ENCODE data around the gene CCR3. TPM values are rescaled to one million over a fixed set of nuclear protein-coding genes. Genes with fewer than 3 reads are reported as not detected.

The CCR3 gene
- total and polyA plus RNA-seq, 7 donors, result 0.04 to 0.69 TPM; not detected in 5

DNA sequence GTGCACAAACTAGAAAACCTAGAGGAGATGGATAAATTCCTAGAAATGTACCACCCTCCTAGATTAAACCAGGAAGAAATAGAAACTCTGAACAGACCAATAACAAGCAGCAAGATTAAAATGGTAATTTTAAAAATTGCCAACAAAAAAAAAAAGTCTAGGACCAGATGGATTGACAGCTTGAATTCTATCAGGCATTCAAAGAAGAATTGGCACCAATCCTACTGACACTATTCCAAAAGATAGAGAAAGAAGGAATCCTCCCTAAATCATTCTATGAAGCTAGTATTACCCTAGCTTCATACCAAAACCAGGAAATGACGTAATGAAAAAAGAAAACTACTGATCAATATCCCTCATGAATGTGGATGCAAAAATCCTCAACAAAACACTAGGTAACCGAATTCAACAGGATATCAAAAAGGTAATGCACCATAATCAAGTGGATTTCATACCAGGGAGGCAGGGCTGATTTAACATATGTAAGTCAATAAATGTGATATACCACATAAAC, 24.0 kb upstream of the CCR3 start:
- TF ChIP-seq EP300 (IDR thresholded peaks at IDR 0.05), result no peak
- TF ChIP-seq, protein P1, sequence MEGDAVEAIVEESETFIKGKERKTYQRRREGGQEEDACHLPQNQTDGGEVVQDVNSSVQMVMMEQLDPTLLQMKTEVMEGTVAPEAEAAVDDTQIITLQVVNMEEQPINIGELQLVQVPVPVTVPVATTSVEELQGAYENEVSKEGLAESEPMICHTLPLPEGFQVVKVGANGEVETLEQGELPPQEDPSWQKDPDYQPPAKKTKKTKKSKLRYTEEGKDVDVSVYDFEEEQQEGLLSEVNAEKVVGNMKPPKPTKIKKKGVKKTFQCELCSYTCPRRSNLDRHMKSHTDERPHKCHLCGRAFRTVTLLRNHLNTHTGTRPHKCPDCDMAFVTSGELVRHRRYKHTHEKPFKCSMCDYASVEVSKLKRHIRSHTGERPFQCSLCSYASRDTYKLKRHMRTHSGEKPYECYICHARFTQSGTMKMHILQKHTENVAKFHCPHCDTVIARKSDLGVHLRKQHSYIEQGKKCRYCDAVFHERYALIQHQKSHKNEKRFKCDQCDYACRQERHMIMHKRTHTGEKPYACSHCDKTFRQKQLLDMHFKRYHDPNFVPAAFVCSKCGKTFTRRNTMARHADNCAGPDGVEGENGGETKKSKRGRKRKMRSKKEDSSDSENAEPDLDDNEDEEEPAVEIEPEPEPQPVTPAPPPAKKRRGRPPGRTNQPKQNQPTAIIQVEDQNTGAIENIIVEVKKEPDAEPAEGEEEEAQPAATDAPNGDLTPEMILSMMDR (IDR thresholded peaks at IDR 0.05), result no peak
- TF ChIP-seq POLR2AphosphoS5 (IDR thresholded peaks at IDR 0.05), result no peak
- no peak for TF ChIP-seq POLR2A (IDR thresholded peaks at IDR 0.05)
- 74 to 92% methylated on average over 2 of the region's 2 CpGs for WGBS, 2 donors
- DNase-seq, result no peak
- Histone ChIP-seq H3K27ac (no peak overlapping the region), H3K36me3 (no peaks in the 10 kb centered on the region), H3K4me1 (no peaks in the 10 kb centered on the region), H3K9me3 (no peaks in the 10 kb centered on the region), H3K4me3 (no peak overlapping the region), H3K27me3 (peaks cover 0 to 5% (median 0%) of the 10 kb centered on the region in 3 donors)
- intact Hi-C loops (cut with DNase I), result no loop called here

DNA sequence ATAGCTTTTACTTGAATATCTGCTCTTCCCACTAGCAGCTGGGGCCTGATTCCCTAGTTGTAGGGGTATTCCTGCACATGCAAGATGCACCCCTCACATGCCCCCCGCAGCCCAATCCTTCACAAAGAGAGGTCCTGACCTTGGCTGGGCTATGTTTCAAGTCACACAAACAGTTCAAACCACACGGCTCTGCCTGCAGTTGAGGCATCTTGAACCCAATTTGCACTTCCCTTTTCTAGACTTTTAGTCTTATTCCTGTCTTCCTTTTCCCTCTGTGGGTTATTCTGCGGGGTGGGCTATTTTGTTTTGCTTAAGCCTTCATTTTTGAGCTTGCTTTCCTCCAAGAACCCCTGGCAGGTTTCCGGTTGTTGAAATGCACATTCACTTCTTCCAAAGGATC, 20.9 kb upstream of the CCR3 start:
- Histone ChIP-seq H3K9me3 (no peaks in the 10 kb centered on the region), H3K36me3 (no peaks in the 10 kb centered on the region), H3K4me1 (no peaks in the 10 kb centered on the region), H3K4me3 (no peak overlapping the region), H3K27ac (no peak overlapping the region), H3K27me3 (no peaks in the 10 kb centered on the region)
- TF ChIP-seq, protein P1 (IDR thresholded peaks at IDR 0.05), result no peak
- TF ChIP-seq POLR2A (IDR thresholded peaks at IDR 0.05) (no peak), POLR2AphosphoS5 (IDR thresholded peaks at IDR 0.05) (no peak), EP300 (IDR thresholded peaks at IDR 0.05) (no peak)
- intact Hi-C loops (cut with DNase I), result no loop called here
- 31 to 55% methylated on average over 4 of the region's 4 CpGs for WGBS, 2 donors
- DNase-seq, result no peak

DNA sequence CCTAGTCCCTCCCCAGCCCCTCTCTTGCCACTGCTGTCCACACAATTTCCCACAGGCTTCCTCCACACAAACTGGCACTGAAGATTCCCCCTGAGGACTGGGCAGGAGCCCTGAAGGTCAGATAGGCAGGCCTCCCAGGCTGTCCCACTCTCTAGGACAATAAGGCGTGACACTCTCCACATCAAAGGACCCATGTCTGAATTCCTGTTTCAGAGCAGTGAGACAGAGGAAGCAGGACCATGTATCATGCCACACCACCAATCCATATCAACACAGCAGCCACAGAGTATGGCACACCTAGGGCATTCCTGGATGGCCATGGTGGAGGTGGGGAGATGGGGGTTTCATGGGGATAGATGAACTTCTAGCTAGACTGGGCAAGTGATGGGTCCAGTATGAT, 20.3 kb upstream of the CCR3 start:
- TF ChIP-seq, protein P1 (IDR thresholded peaks at IDR 0.05), result no peak
- no peak for TF ChIP-seq POLR2AphosphoS5 (IDR thresholded peaks at IDR 0.05)
- TF ChIP-seq EP300 (IDR thresholded peaks at IDR 0.05), result no peak
- no peak for TF ChIP-seq POLR2A (IDR thresholded peaks at IDR 0.05)
- H3K4me3 ChIP-seq, result no peak overlapping the region
- H3K4me1 ChIP-seq, result no peaks in the 10 kb centered on the region
- H3K27ac ChIP-seq, result no peak overlapping the region
- H3K27me3 ChIP-seq, result no peaks in the 10 kb centered on the region
- H3K9me3 ChIP-seq, result no peaks in the 10 kb centered on the region
- H3K36me3 ChIP-seq, result no peaks in the 10 kb centered on the region
- WGBS, 2 donors, result 69 to 86% methylated on average over 1 of the region's 1 CpG
- DNase-seq, result no peak
- intact Hi-C loops (cut with DNase I), result no loop called here

DNA sequence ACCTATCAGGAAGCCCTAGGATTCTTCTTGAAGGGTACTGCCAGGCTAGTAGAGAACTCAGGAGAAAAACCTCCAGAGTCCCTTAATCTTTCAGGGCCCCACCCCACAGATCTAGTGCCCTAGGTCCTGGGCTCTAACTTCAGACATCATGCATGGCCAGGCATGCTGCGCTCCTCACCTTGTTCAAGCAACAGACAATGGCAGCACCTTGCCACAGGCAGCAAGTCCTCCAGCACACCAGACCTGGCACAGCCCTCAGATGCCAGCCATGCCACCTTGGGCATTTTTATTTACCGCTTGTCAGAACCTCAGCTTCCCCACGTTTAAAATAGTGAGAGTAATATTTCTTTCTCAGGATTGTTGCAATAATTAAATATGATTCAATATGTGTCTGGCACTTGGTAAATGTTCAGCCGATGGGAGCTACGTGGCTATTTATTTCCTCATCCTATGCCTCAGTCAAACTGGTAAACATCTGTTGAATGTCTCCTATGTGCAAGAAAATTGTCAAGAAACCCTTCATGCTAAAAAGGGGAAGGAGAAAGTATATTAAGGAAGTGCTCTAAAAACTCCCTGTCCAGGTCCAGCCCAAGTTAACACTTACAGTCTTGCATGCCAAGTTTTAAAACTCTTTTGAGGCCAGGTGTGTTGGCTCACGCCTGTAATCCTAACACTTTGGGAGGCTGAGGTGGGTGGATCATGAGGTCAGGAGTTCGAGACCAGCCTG, 19.7 kb upstream of the CCR3 start:
- no peaks in the 10 kb centered on the region for H3K36me3 ChIP-seq
- no peak for DNase-seq
- no peaks in the 10 kb centered on the region for H3K27me3 ChIP-seq
- no peaks in the 10 kb centered on the region for H3K4me1 ChIP-seq
- no peak overlapping the region for H3K27ac ChIP-seq
- 55 to 56% methylated on average over 7 of the region's 7 CpGs for WGBS, 2 donors
- H3K9me3 ChIP-seq, result no peaks in the 10 kb centered on the region
- no peak overlapping the region for H3K4me3 ChIP-seq
- TF ChIP-seq POLR2A (IDR thresholded peaks at IDR 0.05), result no peak
- TF ChIP-seq POLR2AphosphoS5 (IDR thresholded peaks at IDR 0.05), result no peak
- TF ChIP-seq, protein P1 (IDR thresholded peaks at IDR 0.05), result no peak
- TF ChIP-seq EP300 (IDR thresholded peaks at IDR 0.05), result no peak
- intact Hi-C loops (cut with DNase I), result no loop called here

Measured in sigmoid colon (tissue), 7 donors.